Psoas muscle (tissue), 8 donors: ENCODE measurements around the gene XRN1. TPM values are rescaled to one million over a fixed set of nuclear protein-coding genes. Genes with fewer than 3 reads are reported as not detected.

Source experiments
- ATAC-seq, 4 donors: fragments of 200-7000 bp; cut with Tn5 transposase; one replicate each; pipeline ENCODE4 v1.9.1; 2020; ENCODE audit warnings: moderate library complexity in 3 of 4, mild to moderate bottlenecking in 2 of 4
- DNase-seq, 2 donors: peaks; one replicate each; pipeline ENCODE4 v3.0.0-alpha.2; 2020
- H3K27ac ChIP-seq: fragments of 200-600 bp; one replicate; pipeline ENCODE4 v1.8.0; 2022
- H3K27me3 ChIP-seq, 3 donors: fragments of 200-600 bp in 1 of 3; one replicate each; pipeline versions ENCODE4 v1.6.1 to v1.8.0; 2013 to 2022; ENCODE audit warnings: low read length in 2 of 3, mild to moderate bottlenecking in 2 of 3, moderate library complexity in 1 of 3; ENCODE audit not compliant: insufficient read depth in 3 of 3
- H3K36me3 ChIP-seq, 2 donors: fragments of 200-600 bp in 1 of 2; one replicate each; pipeline versions ENCODE4 v1.6.1 to v1.8.0; 2013 to 2022; ENCODE audit warnings: low read depth in 1 of 2, mild to moderate bottlenecking in 1 of 2, moderate library complexity in 1 of 2; ENCODE audit not compliant: insufficient read depth in 1 of 2
- H3K4me1 ChIP-seq: fragments of 200-600 bp; one replicate; pipeline ENCODE4 v1.8.0; 2022
- H3K4me3 ChIP-seq: fragments of 200-600 bp; one replicate; pipeline ENCODE4 v1.8.0; 2022; ENCODE audit warnings: mild to moderate bottlenecking
- H3K9me3 ChIP-seq: fragments of 200-600 bp; one replicate; pipeline ENCODE4 v1.8.0; 2022
- CTCF ChIP-seq: fragments of 200-600 bp; IDR thresholded peaks from one replicate; pipeline ENCODE4 v1.8.0; 2022; ENCODE audit warnings: antibody characterized with exemption
- WGBS, 3 donors: extraction: QIAGEN DNeasy Blood & Tissue Kit; methylation state at CpG; one replicate each; pipeline versions ENCODE4 v1.1.6 to v1.1.7; 2013; 5-methylcytosine and 5-hydroxymethylcytosine counted together
- intact Hi-C, 2 donors: fragments of 100-400 bp; cut with DNase I; formaldehyde crosslinking; loops; one replicate each; pipeline versions ENCODE4 v1.11.0 to v1.14.2; 2022
- polyA plus RNA-seq, 3 donors: library from polyadenylated mRNA; stranded (reverse); fragments of 200-250 nt; gene quantifications; one replicate each; pipeline ENCODE4 v1.2.3, GENCODE V29; 2013
- total RNA-seq, 4 donors: library from RNA; stranded (reverse); fragmentation: NEBNext Ultra II Directional in 2 of 4; extraction: Animal tissue kit (Norgen Biotek cat#: 25700) in 2 of 4; gene quantifications; one replicate each; pipeline versions ENCODE4 v1.2.1 to v1.2.4, GENCODE V29; 2021 to 2023
- donor health status: healthy with polysubstance abuse.
- donor health status: DM: no; HTN: no; CAD: no; lungs with moderate emphysema.
- donor health status: Bipolar disorder and iron deficiency.
- donor health status: healthy.
- donor health status: DM: yes; HTN: yes; CAD: no.
- donor health status: DM: no; HTN: no; CAD: no.
- donor health status: DM: no; HTN: no; CAD: no.
- donor health status: DM: yes; HTN: yes; CAD: no.

The XRN1 gene
- total and polyA plus RNA-seq, 7 donors = 3.8 to 46.1 (median 26.7) TPM

DNA sequence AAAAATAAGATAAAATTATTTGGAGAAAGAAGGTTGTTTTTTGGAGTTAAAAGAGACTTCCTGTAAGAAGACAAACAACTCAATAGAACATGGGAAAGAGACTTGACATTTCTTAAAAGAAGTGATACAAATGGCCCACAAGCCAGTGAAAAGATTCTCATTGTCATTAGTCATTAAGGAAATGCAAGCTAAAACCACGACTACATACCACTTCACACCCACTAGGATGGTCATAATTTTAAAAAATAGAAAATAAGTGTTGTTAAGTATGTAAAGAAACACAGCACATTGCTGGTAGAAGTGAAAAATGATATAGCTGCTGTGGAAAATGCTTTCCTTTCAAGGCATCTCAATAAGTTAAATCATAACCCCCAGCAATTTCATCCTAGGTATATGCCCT lies 178.1 kb downstream of the XRN1 start:
- H3K27me3 ChIP-seq = no peaks in the 10 kb centered on the region
- intact Hi-C loops = no loop called here
- no peak overlapping the region for H3K4me3 ChIP-seq
- H3K36me3 ChIP-seq = no peaks in the 10 kb centered on the region
- H3K27ac ChIP-seq = no peak overlapping the region
- DNase-seq = no peak
- no peak for ATAC-seq
- TF ChIP-seq CTCF = no peak
- H3K9me3 ChIP-seq = no peaks in the 10 kb centered on the region
- H3K4me1 ChIP-seq = no peaks in the 10 kb centered on the region
- 73 to 81% (median 78%) methylated on average over 1 of the region's 1 CpG for WGBS, 3 donors

- H3K27ac ChIP-seq = no peak overlapping the region
- WGBS, 3 donors = 67 to 80% (median 76%) methylated on average over 4 of the region's 4 CpGs
- no peaks in the 10 kb centered on the region for H3K36me3 ChIP-seq
- intact Hi-C loops = no loop called here
- no peak for ATAC-seq
- H3K4me3 ChIP-seq = no peak overlapping the region
- H3K27me3 ChIP-seq = no peaks in the 10 kb centered on the region
- no peak for TF ChIP-seq CTCF
- DNase-seq = no peak
- H3K4me1 ChIP-seq = no peaks in the 10 kb centered on the region
- H3K9me3 ChIP-seq = no peaks in the 10 kb centered on the region
Observed at GRCh38 chr3:142268426-142268825, 179.4 kb downstream of the XRN1 start.

DNA sequence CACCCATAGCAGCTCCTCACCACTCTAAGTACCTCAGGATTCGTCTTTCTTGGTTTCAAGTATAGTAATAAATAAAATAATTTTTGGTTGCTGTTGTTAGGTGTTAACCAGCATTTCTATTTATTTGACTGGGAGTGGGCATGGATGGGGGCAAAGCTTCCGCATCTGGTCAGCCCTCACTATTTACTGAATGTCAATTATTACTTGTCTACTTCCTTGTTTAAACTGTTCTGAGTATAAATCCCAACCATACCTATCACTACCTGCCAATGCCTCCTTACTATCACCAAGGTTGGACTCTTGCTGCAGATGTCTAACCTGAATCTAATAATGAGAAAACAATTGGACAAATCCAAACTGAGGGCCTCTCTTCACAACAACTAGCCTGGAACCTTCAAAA lies 180.6 kb downstream of the XRN1 start:
- 78 to 81% (median 80%) methylated on average over 2 of the region's 2 CpGs for WGBS, 3 donors
- ATAC-seq (no peak), DNase-seq (no peak)
- no peak overlapping the region for H3K4me3 ChIP-seq
- H3K27me3 ChIP-seq = no peaks in the 10 kb centered on the region
- H3K36me3 ChIP-seq = no peaks in the 10 kb centered on the region
- no peaks in the 10 kb centered on the region for H3K9me3 ChIP-seq
- H3K4me1 ChIP-seq = no peaks in the 10 kb centered on the region
- no peak overlapping the region for H3K27ac ChIP-seq
- TF ChIP-seq CTCF = no peak
- intact Hi-C loops = no loop called here

DNA sequence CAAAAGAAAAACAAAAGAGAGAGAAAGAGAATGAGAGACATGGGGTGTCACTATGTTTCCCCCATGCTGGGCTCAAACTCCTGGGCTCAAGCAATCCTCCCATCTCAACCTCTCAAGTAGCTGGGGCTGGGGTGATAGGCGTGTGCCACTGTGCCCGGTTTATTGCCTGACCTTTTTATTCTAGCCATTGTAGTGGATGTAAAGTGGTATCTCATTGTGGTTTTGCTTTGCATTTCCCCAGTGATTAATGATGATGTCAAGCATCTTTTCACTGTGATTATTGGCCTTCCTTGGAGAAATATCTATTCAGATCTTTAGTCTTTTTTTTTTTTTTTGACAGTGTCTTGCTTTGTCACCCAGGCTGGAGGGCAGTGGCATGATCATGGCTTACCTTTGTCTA lies 184.7 kb downstream of the XRN1 start:
- no peaks in the 10 kb centered on the region for H3K36me3 ChIP-seq
- no peaks in the 10 kb centered on the region for H3K9me3 ChIP-seq
- ATAC-seq (no peak), DNase-seq (no peak)
- no peak overlapping the region for H3K4me3 ChIP-seq
- H3K27ac ChIP-seq = no peak overlapping the region
- H3K4me1 ChIP-seq = no peaks in the 10 kb centered on the region
- WGBS, 3 donors = 80 to 93% (median 88%) methylated on average over 2 of the region's 2 CpGs
- intact Hi-C loops = no loop called here
- no peak for TF ChIP-seq CTCF
- H3K27me3 ChIP-seq = no peaks in the 10 kb centered on the region

GRCh38 chr3:142259359-142259758 lies 188.5 kb downstream of the XRN1 start:
- DNase-seq (no peak), ATAC-seq (no peak)
- WGBS, 3 donors = 42 to 46% (median 44%) methylated on average over 3 of the region's 3 CpGs
- TF ChIP-seq CTCF = no peak
- Histone ChIP-seq H3K27me3 (no peaks in the 10 kb centered on the region), H3K4me1 (no peaks in the 10 kb centered on the region), H3K27ac (no peak overlapping the region), H3K4me3 (no peak overlapping the region), H3K9me3 (peaks cover 3% of the 10 kb centered on the region), H3K36me3 (no peaks in the 10 kb centered on the region)
- intact Hi-C loops = no loop called here
